Gastrocnemius medialis (tissue), 4 donors: ENCODE measurements around the gene WBP11. TPM values are rescaled to one million over a fixed set of nuclear protein-coding genes. Genes with fewer than 3 reads are reported as not detected.
"Not testable (repeated sequence)": the region's sequence is repeated elsewhere in the genome, so short reads cannot be mapped to it uniquely, and the experiment has no call there.

Source experiments
- ATAC-seq, 2 donors: fragments of 150-250 bp; one replicate each; pipeline ENCODE4 v1.9.1; 2016
- DNase-seq, 2 donors: peaks; one replicate each; pipeline ENCODE4 v3.0.0-alpha.2; 2019
- H3K27ac ChIP-seq, 4 donors: fragments of 200-600 bp; sonication (generic); 1 replicate in 1 of 4; 2 replicates in 3 of 4; pipeline ENCODE4 v1.5.1; 2016 to 2018; ENCODE audit warnings: mild to moderate bottlenecking in 2 of 4, moderate library complexity in 1 of 4
- H3K27me3 ChIP-seq, 3 donors: fragments of 200-600 bp; sonication (generic) in 2 of 3; 1 replicate in 1 of 3; 2 replicates in 2 of 3; pipeline versions ENCODE4 v1.5.1 to v1.6.0; 2016 to 2019; ENCODE audit warnings: mild to moderate bottlenecking in 1 of 3, moderate library complexity in 1 of 3
- H3K36me3 ChIP-seq, 2 donors: fragments of 200-600 bp; sonication (generic) in 1 of 2; one replicate each; pipeline ENCODE4 v1.5.1; 2017 to 2018
- H3K4me1 ChIP-seq, 2 donors: fragments of 200-600 bp; sonication (generic) in 1 of 2; one replicate each; pipeline ENCODE4 v1.5.1; 2016 to 2017; ENCODE audit warnings: mild to moderate bottlenecking in 2 of 2
- H3K4me3 ChIP-seq, 4 donors: fragments of 200-600 bp; sonication (generic) in 3 of 4; 1 replicate in 1 of 4; 2 replicates in 3 of 4; pipeline ENCODE4 v1.5.1; 2016 to 2019; ENCODE audit warnings: mild to moderate bottlenecking in 2 of 4
- H3K9me3 ChIP-seq, 3 donors: fragments of 200-600 bp; sonication (generic) in 2 of 3; 1 replicate in 1 of 3; 2 replicates in 2 of 3; pipeline ENCODE4 v1.5.1; 2016 to 2019
- POLR2A ChIP-seq, 2 donors: fragments of 450-650 bp; IDR thresholded peaks; one replicate each; pipeline ENCODE4 v1.6.1; 2017; ENCODE audit warnings: antibody characterized with exemption in 2 of 2, mild to moderate bottlenecking in 2 of 2, moderate library complexity in 2 of 2
- in situ Hi-C, 4 donors: fragments of 200-750 bp; cut with MboI; loops; one replicate each; pipeline versions ENCODE4 v1.15.0 to v1.8.0; 2017; ENCODE audit warnings: low sequenced_read_pairs in 4 of 4
- intact Hi-C: fragments of 100-400 bp; cut with DNase I; formaldehyde crosslinking; loops from one replicate; pipeline ENCODE4 v1.15.1; 2023; ENCODE audit warnings: low total_unique reads
- total RNA-seq, 4 donors: library from RNA; depleted of rRNA; stranded (reverse); fragments of >200 nt; gene quantifications; one replicate each; pipeline versions ENCODE4 v1.1.0 to v1.2.3, GENCODE V29; 2016
- TF ChIP-seq, protein P1 (sequence below), 5 experiments: fragments of 450-650 bp in 3 of 5; fragments of 200-600 bp in 2 of 5; sonication (generic) in 2 of 5; IDR thresholded peaks in 4 of 5; conservative IDR thresholded peaks in 1 of 5; 1 replicate in 4 of 5; 2 replicates in 1 of 5; pipeline ENCODE4 v1.5.1; 2016 to 2019; ENCODE audit warnings: antibody characterized with exemption in 5 of 5, mild to moderate bottlenecking in 3 of 5, moderate library complexity in 3 of 5

WBP11 gene
- total RNA-seq, 4 donors from 2014 or later: 20.2 to 39.5 (median 28.4) TPM

DNA sequence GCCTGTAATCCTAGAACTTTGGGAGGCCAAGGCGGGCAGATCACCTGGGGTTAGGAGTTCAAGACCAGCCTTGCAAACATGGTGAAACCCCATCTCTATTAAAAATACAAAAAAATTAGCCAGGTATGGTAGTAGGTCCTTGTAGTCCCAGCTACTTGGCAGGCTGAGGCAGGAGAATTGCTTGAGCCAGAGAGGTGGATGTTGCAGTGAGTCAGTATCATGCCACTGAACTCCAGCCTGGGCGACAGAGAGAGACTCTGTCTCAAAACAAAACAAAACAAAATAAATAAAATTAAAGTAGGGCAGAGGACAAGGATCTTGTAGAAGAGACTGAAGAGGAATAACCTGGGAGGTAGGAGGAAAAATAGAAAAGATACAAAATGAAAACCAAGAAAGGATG, 61.3 kb downstream of the WBP11 start:
- intact Hi-C loops: no loop called here
- Histone ChIP-seq H3K27ac (no peak overlapping the region), H3K4me3 (no peak overlapping the region), H3K4me1 (no peaks in the 10 kb centered on the region), H3K9me3 (no peaks in the 10 kb centered on the region), H3K36me3 (no peaks in the 10 kb centered on the region), H3K27me3 (no peaks in the 10 kb centered on the region)
- DNase-seq (no peak), ATAC-seq (no peak)
- in situ Hi-C loops: no loop called here
- TF ChIP-seq POLR2A (IDR thresholded peaks at IDR 0.05): no peak
- TF ChIP-seq, protein P1, sequence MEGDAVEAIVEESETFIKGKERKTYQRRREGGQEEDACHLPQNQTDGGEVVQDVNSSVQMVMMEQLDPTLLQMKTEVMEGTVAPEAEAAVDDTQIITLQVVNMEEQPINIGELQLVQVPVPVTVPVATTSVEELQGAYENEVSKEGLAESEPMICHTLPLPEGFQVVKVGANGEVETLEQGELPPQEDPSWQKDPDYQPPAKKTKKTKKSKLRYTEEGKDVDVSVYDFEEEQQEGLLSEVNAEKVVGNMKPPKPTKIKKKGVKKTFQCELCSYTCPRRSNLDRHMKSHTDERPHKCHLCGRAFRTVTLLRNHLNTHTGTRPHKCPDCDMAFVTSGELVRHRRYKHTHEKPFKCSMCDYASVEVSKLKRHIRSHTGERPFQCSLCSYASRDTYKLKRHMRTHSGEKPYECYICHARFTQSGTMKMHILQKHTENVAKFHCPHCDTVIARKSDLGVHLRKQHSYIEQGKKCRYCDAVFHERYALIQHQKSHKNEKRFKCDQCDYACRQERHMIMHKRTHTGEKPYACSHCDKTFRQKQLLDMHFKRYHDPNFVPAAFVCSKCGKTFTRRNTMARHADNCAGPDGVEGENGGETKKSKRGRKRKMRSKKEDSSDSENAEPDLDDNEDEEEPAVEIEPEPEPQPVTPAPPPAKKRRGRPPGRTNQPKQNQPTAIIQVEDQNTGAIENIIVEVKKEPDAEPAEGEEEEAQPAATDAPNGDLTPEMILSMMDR (IDR thresholded peaks at IDR 0.05 in 4 of 5, conservative IDR thresholded peaks at IDR 0.05 in 1 of 5): no peak

DNA sequence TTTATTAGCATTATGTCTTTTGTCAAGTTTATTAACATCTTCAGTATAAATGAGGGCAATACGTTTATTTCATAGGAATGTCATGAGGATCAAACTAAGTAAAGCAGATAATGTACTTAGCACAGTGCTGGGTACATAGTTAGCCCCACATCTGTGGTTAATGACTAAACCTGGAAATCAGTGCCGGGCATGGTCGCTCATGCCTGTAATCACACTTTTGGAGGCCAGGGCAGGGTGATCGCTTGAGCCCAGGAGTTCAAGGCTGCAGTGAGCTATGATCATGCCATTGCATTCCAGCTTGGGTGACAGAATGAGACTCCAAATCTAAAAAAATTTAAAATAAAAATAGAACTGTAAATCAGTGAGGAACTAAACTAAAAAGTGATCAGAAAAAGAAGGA, 62.1 kb downstream of the WBP11 start:
- no peak for DNase-seq
- no peaks in the 10 kb centered on the region for H3K4me1 ChIP-seq
- H3K36me3 ChIP-seq: no peaks in the 10 kb centered on the region
- TF ChIP-seq POLR2A (IDR thresholded peaks at IDR 0.05): no peak
- TF ChIP-seq, protein P1 (IDR thresholded peaks at IDR 0.05 in 4 of 5, conservative IDR thresholded peaks at IDR 0.05 in 1 of 5): no peak
- no peak overlapping the region for H3K27ac ChIP-seq
- H3K4me3 ChIP-seq: no peak overlapping the region
- no peaks in the 10 kb centered on the region for H3K9me3 ChIP-seq
- ATAC-seq: no peak
- in situ Hi-C loops (no loop called here), intact Hi-C loops (no loop called here)
- H3K27me3 ChIP-seq: no peaks in the 10 kb centered on the region

DNA sequence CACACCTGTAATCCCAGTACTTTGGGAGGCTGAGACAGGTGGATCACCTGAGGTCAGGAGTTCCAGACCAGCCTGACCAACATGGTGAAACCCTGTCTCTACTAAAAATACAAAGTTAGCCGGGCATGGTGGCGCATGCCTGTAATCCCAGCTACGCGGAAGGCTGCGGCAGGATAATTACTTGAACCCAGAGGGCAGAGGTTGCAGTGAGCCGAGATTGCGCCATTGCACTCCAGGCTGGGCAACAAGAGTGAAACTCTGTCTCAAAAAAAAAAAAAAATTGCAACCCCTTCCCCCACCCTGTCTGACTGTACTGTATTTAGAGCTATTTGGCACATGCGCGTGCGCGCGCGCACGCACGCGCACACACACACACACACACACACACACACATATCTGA, 66.8 kb downstream of the WBP11 start:
- H3K4me1 ChIP-seq, in situ Hi-C loops, ATAC-seq, H3K4me3 ChIP-seq, H3K27ac ChIP-seq, H3K27me3 ChIP-seq, H3K36me3 ChIP-seq, DNase-seq, intact Hi-C loops, H3K9me3 ChIP-seq: not testable (repeated sequence)

Other genes starting within 250 kb of the WBP11 start
- 1 to 10 TPM; 3.0 to 7.1 (median 5.8) TPM for gene PLBD1, start 235.6 kb downstream of the WBP11 start, total RNA-seq
- under 1 TPM in 2 of 4 donors, not detected in 2; 0.09 to 0.17 TPM for gene GUCY2C, start 106.9 kb downstream of the WBP11 start, total RNA-seq
- gene C12orf60, start 192 bp upstream of the WBP11 start, total RNA-seq: 1 to 10 TPM in 1 of 4 donors, under 1 TPM in 1, not detected in 2; 0.33 to 3.8 TPM
- gene SMCO3, start 10.7 kb upstream of the WBP11 start, total RNA-seq: under 1 TPM in 1 of 4 donors, not detected in 3; 0.12 TPM
- gene ART4, start 40.0 kb upstream of the WBP11 start, total RNA-seq: 1 to 10 TPM in 2 of 4 donors, under 1 TPM in 2; 0.44 to 1.6 (median 1.3) TPM
- 10 to 100 TPM; 32.4 to 67.3 (median 47.1) TPM for gene MGP, start 82.4 kb upstream of the WBP11 start, total RNA-seq
- gene ERP27, start 135.1 kb upstream of the WBP11 start, total RNA-seq: under 1 TPM in 1 of 4 donors, not detected in 3; 0.42 TPM
- gene ARHGDIB, start 158.1 kb upstream of the WBP11 start, total RNA-seq: 10 to 100 TPM; 20.6 to 88.6 (median 44.0) TPM
- gene PDE6H, start 169.6 kb upstream of the WBP11 start, total RNA-seq: not detected